NCI-H1694 treated with DMSO at 0.1 percent for 48 hours (cell line): ENCODE measurements around the gene SLC10A2.

Experiments used
- DNase-seq: peaks from one replicate; lab custom pipeline; 2025; lab: John Stamatoyannopoulos, UW

The SLC10A2 gene

GRCh38 chr13:103046676-103047075 lies 19.5 kb downstream of the SLC10A2 start:
- DNase-seq, result no peak

DNA sequence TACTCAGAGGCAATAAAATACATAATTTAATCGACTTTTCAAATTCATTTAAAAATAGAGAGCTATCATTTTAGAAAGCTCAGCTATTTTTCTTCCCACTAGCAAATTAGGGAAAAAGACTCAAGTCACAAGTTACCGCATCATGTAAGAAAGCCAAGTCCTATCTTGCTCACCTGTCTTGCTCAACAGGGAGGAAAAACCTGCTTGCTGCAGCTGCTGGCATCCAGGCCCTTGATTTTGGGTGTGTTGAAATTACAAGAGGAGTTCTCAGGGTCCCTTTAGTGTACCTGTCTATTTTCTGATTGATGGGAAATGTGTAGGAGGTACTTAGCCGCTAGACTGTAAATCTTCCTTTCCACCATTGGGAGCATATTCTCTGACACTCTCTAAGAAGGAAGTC lies 22.2 kb downstream of the SLC10A2 start:
- DNase-seq, result no peak

DNA sequence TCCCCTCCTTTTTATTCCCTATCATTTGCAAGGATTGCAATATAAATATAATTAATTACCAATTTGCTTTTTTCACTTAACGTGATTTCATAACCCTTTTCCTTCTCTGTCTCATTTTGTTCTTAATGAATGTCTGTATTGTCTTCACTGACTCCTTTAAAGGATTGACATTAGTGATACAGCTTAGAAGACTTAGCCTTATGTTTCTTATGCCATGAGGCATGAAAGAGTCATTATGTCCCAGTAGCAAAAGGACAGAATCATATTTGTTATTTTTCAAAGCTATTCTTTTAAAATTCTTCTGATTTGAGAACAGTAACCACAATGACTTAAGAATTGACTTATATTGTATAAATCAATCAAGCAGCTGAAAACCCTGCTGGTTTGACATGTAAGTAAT lies 26.2 kb downstream of the SLC10A2 start:
- no peak for DNase-seq

- DNase-seq, result no peak
Observed at GRCh38 chr13:103039183-103039582, 27.0 kb downstream of the SLC10A2 start.

DNA sequence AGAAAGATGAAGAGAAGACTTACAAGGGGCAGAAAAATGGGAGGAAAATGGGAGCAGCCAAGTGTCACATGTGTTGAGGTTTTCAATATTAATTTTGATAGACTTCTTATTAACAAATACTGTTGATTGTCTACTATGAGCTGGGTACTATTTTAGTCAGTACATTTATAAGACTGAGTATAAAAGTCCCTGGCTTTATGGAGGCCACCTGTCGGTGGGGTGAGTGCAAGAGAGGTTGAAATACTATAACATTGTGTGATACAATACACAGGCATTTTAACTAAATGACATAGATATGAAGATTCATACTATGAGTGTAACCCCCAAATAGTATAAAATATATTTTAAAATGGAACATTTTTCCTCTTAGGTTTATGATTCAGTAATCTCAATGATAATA lies 29.9 kb downstream of the SLC10A2 start:
- DNase-seq, result no peak

DNA sequence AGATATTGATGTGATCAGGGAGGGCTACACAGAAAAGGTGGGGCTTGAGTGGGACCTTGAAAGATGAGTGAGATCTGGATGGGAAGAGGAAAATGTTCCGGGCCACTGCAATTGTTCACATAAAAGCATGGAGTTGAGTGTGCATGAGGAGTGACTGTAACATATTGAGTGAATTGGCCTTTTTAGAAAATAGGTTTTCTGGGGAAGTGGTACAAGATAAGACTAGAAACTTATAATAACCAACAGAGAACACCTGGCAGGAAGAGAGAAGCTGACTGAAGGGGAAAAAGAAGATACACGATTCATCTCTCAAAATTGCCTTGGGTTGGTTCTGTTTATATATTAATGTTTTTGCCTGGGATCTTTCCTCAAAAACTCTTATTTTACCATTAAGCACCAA lies 32.2 kb downstream of the SLC10A2 start:
- no peak for DNase-seq

GRCh38 chr13:103031332-103031873 lies 34.8 kb downstream of the SLC10A2 start:
- DNase-seq, result peak; percentile 49

GRCh38 chr13:103030776-103031175 lies 35.4 kb downstream of the SLC10A2 start:
- DNase-seq, result no peak

- DNase-seq, result no peak
Observed at GRCh38 chr13:103029798-103030197, 36.4 kb downstream of the SLC10A2 start.

DNA sequence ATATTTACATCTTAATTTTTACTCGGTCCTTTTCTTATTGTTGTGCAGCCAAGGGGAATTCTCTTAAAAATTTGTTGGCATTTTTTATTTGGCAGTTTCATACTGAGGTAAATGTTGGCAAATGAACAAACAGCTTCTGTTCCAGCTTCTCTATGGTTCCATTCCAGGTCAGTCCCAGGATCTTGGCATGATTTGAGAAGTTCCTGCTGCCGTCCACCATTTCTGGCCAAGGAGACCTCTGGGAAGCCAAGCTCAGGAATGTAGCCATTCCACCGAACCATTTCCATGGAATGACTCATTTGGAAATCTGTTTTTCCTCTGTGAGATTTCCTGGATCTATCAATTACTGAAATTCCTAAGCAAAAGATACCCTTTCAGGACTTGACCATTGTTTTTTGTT lies 43.9 kb downstream of the SLC10A2 start:
- DNase-seq, result peak; percentile 2

DNA sequence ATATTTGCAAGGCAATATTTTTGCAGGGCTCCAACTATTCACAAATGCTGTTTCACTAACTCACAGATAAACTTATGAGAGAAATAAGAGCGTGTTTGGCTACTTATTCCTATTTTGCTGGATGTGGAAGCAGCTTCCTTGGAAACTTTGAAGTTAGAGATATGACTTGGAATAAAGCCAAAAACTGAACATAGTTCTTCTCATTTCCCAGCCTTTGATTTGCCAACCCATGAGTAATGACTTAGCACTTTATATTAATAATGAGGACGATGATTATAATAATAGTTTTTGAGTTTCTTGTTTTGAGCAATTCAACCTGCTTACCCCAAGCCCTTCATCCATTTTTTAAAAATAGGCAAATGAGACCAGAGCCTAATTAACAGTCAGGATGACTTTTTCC lies 47.7 kb downstream of the SLC10A2 start:
- no peak for DNase-seq

GRCh38 chr13:103012646-103013045 lies 53.6 kb downstream of the SLC10A2 start:
- no peak for DNase-seq

DNA sequence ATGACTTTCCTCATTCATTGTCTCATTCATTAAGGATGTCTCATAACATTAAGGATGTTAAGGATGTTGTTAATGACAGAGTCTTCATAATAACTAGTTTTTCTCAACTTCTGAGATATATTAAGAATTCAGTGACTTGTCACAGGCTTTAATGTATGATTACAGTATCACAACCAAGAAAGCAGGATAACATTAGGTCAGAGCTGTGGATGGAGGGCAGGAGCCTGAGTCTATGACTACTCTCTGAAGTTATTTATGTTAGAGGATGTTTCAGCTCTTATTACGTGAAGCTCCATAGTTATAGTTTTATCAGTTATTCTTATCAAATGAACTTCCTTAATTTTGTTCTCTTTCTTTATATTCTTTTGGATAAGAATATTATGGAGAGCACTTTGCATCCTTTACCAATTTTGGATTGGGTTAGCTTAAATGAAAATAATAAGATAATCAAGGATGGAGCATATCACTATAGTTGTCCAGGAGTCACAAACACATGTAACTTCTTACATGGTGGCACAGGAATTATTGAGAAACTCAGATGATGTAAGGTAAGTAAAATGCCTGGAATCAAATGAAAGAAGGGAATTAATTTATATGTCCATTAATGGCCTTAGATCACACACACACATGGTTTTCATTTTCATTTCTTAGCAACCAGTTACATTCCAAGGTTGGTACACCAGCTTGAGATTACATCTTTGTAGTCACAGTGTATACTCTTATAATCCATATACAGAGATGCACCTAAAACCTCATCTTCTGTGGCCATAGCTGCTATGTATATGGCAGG lies 57.0 kb downstream of the SLC10A2 start:
- no peak for DNase-seq

- DNase-seq, result no peak
Observed at GRCh38 chr13:103007427-103007762, 58.8 kb downstream of the SLC10A2 start.

DNA sequence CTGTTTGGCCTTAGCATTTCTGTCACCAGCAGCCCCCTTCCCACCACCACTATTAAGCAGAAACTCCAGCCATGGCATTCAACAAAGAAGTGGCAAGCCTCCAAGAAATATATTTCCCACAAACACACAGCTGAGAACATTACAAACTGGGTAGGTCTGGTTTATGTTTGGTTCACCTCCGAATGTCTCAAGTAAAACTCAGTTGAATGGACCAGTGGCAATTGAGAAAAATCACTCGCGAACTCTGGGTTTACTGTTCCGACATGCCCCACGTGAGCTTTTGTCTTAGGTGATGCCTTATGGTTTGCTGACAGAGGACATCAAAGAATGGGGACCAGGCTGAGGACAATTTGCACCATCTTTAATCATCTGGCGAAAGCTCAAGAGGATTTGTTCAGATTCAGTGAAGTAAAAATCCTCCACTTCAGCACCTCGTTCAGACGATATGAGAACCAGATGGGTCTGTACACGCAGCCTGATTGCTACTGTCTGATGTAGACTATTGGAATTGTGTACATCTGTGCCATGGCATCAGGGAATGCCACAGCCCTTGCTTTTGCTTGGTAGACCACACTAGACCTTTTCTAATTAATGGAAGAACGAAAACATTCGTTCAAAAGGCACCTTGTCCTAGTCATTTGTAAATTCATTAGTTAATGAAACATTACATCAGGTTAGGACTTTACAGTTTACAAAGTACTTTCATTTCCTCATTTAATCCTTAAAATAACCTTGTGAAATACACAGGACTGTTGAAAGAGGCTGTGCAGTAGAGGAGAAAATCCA lies 59.4 kb downstream of the SLC10A2 start:
- DNase-seq, result peak; percentile 5

DNA sequence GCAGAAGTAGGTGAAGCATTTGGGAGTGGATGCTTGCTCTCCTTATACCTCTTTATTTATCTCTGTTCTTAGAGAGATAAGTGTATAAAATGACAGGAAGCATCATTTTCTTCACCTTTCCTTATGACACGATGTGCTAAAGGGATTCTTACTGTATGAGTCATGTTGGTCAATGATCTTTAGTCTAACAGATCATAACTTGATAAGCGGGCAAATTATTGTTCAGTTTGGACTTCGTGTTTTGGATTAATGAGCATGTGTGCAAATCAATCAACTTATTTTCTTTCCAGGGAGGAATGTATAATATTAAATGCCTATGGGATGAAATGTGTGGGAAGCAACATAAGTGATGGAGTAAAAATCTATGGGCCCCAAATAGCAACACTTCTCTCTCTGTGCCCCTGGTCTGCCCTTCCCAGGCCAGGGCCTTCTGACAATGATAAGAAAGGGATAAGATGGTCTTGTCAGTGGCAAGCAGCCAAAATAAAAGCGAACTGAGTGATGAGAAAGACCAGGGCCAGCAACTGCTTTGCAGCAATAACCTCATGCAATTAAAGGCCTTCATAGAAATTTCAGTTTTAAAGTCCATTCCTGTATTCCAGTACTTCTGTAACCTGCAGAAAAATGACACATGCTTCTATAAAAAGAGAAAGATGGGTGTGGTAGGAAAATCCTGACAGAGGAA lies 61.4 kb downstream of the SLC10A2 start:
- DNase-seq, result no peak

- no peak for DNase-seq
Observed at GRCh38 chr13:103003631-103004030, 62.6 kb downstream of the SLC10A2 start.

GRCh38 chr13:103002279-103002678 lies 63.9 kb downstream of the SLC10A2 start:
- no peak for DNase-seq

DNA sequence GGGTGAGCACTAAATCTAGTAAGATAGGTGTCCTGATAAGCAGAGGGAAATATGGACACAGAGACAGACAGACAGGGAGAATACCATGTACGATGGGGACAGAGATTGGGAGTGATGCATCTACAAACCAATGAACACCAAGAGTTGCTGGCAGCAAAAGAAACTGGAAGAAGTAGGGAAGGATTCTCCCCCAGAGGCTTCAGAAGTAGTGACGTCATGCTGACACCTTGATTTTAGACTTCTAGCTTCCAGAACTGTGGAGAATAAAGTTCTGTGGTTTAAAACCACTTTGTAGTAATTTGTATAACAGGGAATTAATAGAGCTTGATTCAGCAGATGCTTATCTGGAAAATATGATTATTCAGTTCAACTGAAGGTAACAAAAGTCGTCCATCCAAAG lies 66.1 kb downstream of the SLC10A2 start:
- no peak for DNase-seq

- DNase-seq, result no peak
Observed at GRCh38 chr13:102999499-102999898, 66.7 kb downstream of the SLC10A2 start.
